ENCODE measurements around the gene MCTP1.
"Not testable (repeated sequence)": the region's sequence is repeated elsewhere in the genome, so short reads cannot be mapped to it uniquely, and the experiment has no call there.

Gene MCTP1

GRCh38 chr5:95220381-95220780, 64.5 kb downstream of the MCTP1 start:
- TF ChIP-seq FOXP2 (optimal IDR thresholded peaks at IDR 0.05; ENCODE audit: control extremely low read depth, extremely low read length, insufficient read depth) (no peak), POLR2AphosphoS5 (IDR thresholded peaks at IDR 0.05; ENCODE audit: borderline replicate concordance, low read depth, low read length) (no peak), EZH2 (IDR thresholded peaks at IDR 0.05) (no peak)

DNA sequence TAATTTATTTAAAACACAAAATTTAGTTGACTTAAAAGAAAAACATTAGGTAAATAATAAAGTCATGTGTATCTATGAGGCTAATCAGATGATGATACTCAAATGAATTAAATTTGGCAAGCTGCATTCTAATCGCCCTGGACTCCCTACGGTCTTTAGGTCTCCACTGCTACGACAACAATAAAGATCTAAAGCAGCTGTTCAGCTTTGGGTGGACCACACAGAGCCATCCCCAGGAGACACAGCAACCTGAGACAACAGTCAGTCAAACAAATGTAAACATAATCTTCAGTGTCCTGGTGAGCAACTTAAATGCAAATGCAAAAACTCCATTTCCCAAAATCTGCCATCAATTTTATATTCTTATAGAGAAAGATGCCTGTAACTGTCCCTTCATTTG, 65.5 kb downstream of the MCTP1 start:
- no peak for DNase-seq (ENCODE audit: low read depth, low spot score)
- H3K4me3 ChIP-seq, result no peak overlapping the region
- no peak for TF ChIP-seq FOXP2 (optimal IDR thresholded peaks at IDR 0.05; ENCODE audit: control extremely low read depth, extremely low read length, insufficient read depth)
- TF ChIP-seq EZH2 (IDR thresholded peaks at IDR 0.05), result no peak
- no peak for TF ChIP-seq POLR2AphosphoS5 (IDR thresholded peaks at IDR 0.05; ENCODE audit: borderline replicate concordance, low read depth, low read length)

More at GRCh38 chr5:95220381-95220780, 64.5 kb downstream of the MCTP1 start:
- Histone ChIP-seq H3K36me3 (ENCODE audit: insufficient read depth, low read length) (no peaks in the 10 kb centered on the region), H3K9ac (ENCODE audit: insufficient read length) (no peak overlapping the region), H3K9me3 (ENCODE audit: low read depth, low read length) (no peaks in the 10 kb centered on the region), H3K4me3 (no peak overlapping the region), H3K27ac (no peak overlapping the region)
- DNase-seq (ENCODE audit: low read depth, low spot score), result no peak

GRCh38 chr5:95217881-95218280, 67.0 kb downstream of the MCTP1 start:
- no peak for DNase-seq (ENCODE audit: low read depth, low spot score)
- no peak for TF ChIP-seq EZH2 (IDR thresholded peaks at IDR 0.05)
- no peak for TF ChIP-seq FOXP2 (optimal IDR thresholded peaks at IDR 0.05; ENCODE audit: control extremely low read depth, extremely low read length, insufficient read depth)
- TF ChIP-seq POLR2AphosphoS5 (IDR thresholded peaks at IDR 0.05; ENCODE audit: borderline replicate concordance, low read depth, low read length), result no peak
- no peaks in the 10 kb centered on the region for H3K36me3 ChIP-seq (ENCODE audit: insufficient read depth, low read length)
- H3K9me3 ChIP-seq (ENCODE audit: low read depth, low read length), result no peaks in the 10 kb centered on the region
- H3K9ac ChIP-seq (ENCODE audit: insufficient read length), result no peak overlapping the region
- H3K27ac ChIP-seq, result no peak overlapping the region
- H3K4me3 ChIP-seq, result no peak overlapping the region

More for the DNA sequence above, 65.5 kb downstream of the MCTP1 start:
- H3K36me3 ChIP-seq (ENCODE audit: insufficient read depth, low read length), result no peaks in the 10 kb centered on the region
- H3K27ac ChIP-seq, result no peak overlapping the region
- no peak overlapping the region for H3K9ac ChIP-seq (ENCODE audit: insufficient read length)
- H3K9me3 ChIP-seq (ENCODE audit: low read depth, low read length), result no peaks in the 10 kb centered on the region

DNA sequence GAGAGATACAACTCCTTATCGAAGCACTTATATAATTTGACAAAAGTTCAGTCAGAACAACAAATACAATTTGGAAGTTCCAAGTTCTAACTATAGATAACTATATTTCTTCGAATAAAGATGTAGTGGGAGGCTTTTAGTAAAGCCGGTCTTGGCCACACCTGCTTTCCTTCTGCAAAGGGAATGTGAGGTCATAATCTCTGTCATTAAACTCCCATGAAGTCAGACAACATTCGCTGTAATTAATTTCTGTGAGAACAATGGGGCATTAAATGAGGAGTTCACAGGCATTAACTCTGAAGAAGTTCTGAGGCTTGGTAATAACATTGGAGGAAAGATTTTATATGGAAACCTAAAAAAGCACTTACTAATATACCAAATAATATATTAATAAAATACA, 67.5 kb downstream of the MCTP1 start:
- Histone ChIP-seq H3K9ac (ENCODE audit: insufficient read length) (no peak overlapping the region), H3K9me3 (ENCODE audit: low read depth, low read length) (no peaks in the 10 kb centered on the region), H3K4me3 (no peak overlapping the region), H3K36me3 (ENCODE audit: insufficient read depth, low read length) (no peaks in the 10 kb centered on the region), H3K27ac (no peak overlapping the region)
- no peak for TF ChIP-seq EZH2 (IDR thresholded peaks at IDR 0.05)
- TF ChIP-seq FOXP2 (optimal IDR thresholded peaks at IDR 0.05; ENCODE audit: control extremely low read depth, extremely low read length, insufficient read depth), result no peak
- no peak for TF ChIP-seq POLR2AphosphoS5 (IDR thresholded peaks at IDR 0.05; ENCODE audit: borderline replicate concordance, low read depth, low read length)
- DNase-seq (ENCODE audit: low read depth, low spot score), result no peak

- Histone ChIP-seq H3K9me3 (ENCODE audit: low read depth, low read length) (no peaks in the 10 kb centered on the region), H3K36me3 (ENCODE audit: insufficient read depth, low read length) (no peaks in the 10 kb centered on the region), H3K4me3 (no peak overlapping the region), H3K27ac (no peak overlapping the region), H3K9ac (ENCODE audit: insufficient read length) (no peak overlapping the region)
- DNase-seq (ENCODE audit: low read depth, low spot score), result no peak
- TF ChIP-seq EZH2 (IDR thresholded peaks at IDR 0.05) (no peak), POLR2AphosphoS5 (IDR thresholded peaks at IDR 0.05; ENCODE audit: borderline replicate concordance, low read depth, low read length) (no peak), FOXP2 (optimal IDR thresholded peaks at IDR 0.05; ENCODE audit: control extremely low read depth, extremely low read length, insufficient read depth) (no peak)
These were observed 68.5 kb downstream of the MCTP1 start for GRCh38 chr5:95216136-95216955.

DNA sequence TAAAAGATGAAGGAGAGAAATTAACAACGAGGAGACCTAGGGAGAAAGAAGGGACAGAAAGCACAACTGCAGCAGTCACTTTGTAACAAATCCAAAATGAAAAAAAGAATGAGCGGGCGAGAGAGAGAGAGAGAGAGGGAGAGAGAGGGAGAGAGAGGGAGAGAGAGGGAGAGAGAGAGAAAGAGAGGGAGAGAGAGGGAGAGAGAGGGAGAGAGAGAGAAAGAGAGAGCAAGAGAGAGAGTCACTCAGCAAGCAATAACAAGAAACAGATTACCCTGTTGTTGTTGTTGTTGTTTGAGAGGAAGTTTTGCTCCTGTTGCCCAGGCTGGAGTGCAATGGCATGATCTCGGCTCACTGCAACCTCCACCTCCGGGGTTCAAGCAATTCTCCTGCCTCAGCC, 77.1 kb downstream of the MCTP1 start:
- not testable (repeated sequence) for H3K36me3 ChIP-seq (ENCODE audit: insufficient read depth, low read length); H3K9ac ChIP-seq (ENCODE audit: insufficient read length); H3K27ac ChIP-seq; H3K9me3 ChIP-seq (ENCODE audit: low read depth, low read length); DNase-seq (ENCODE audit: low read depth, low spot score); H3K4me3 ChIP-seq

DNA sequence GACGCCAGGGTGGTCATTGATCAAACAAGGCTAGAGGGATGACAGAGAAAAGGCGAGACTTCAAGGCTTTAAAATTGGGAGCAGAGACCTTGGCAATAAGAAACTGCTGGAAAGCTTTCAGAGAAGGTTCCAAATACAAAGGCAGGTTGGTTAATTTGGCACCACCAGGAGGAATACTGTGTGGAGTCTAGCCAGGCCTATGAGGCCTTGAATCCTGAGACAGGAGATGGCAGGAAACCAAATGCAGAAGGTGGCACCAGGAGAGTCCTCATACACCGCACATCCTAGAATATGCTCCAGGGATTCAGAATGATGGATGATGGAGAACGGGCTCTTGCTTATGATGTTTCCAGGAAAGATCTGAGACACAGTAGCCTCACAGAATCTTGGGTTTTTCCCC, 90.0 kb downstream of the MCTP1 start:
- H3K9me3 ChIP-seq (ENCODE audit: low read depth, low read length), result no peaks in the 10 kb centered on the region
- H3K4me3 ChIP-seq, result no peak overlapping the region
- no peak overlapping the region for H3K9ac ChIP-seq (ENCODE audit: insufficient read length)
- no peaks in the 10 kb centered on the region for H3K36me3 ChIP-seq (ENCODE audit: insufficient read depth, low read length)
- no peak for DNase-seq (ENCODE audit: low read depth, low spot score)
- TF ChIP-seq POLR2AphosphoS5 (IDR thresholded peaks at IDR 0.05; ENCODE audit: borderline replicate concordance, low read depth, low read length) (no peak), FOXP2 (optimal IDR thresholded peaks at IDR 0.05; ENCODE audit: control extremely low read depth, extremely low read length, insufficient read depth) (no peak), EZH2 (IDR thresholded peaks at IDR 0.05) (no peak)
- H3K27ac ChIP-seq, result no peak overlapping the region

- no peak overlapping the region for H3K4me3 ChIP-seq
- TF ChIP-seq FOXP2 (optimal IDR thresholded peaks at IDR 0.05; ENCODE audit: control extremely low read depth, extremely low read length, insufficient read depth) (no peak), POLR2AphosphoS5 (IDR thresholded peaks at IDR 0.05; ENCODE audit: borderline replicate concordance, low read depth, low read length) (no peak), EZH2 (IDR thresholded peaks at IDR 0.05) (no peak)
- DNase-seq (ENCODE audit: low read depth, low spot score), result no peak
These were observed 93.6 kb downstream of the MCTP1 start for GRCh38 chr5:95191330-95191729.

GRCh38 chr5:95184924-95185323, 100.0 kb downstream of the MCTP1 start:
- H3K4me3 ChIP-seq, result no peak overlapping the region
- TF ChIP-seq EZH2 (IDR thresholded peaks at IDR 0.05) (no peak), POLR2AphosphoS5 (IDR thresholded peaks at IDR 0.05; ENCODE audit: borderline replicate concordance, low read depth, low read length) (no peak), FOXP2 (optimal IDR thresholded peaks at IDR 0.05; ENCODE audit: control extremely low read depth, extremely low read length, insufficient read depth) (no peak)
- DNase-seq (ENCODE audit: low read depth, low spot score), result no peak
- H3K9me3 ChIP-seq (ENCODE audit: low read depth, low read length), result no peaks in the 10 kb centered on the region
- no peak overlapping the region for H3K9ac ChIP-seq (ENCODE audit: insufficient read length)
- H3K27ac ChIP-seq, result no peak overlapping the region
- no peaks in the 10 kb centered on the region for H3K36me3 ChIP-seq (ENCODE audit: insufficient read depth, low read length)

More at GRCh38 chr5:95191330-95191729, 93.6 kb downstream of the MCTP1 start:
- no peak overlapping the region for H3K9ac ChIP-seq (ENCODE audit: insufficient read length)
- no peak overlapping the region for H3K27ac ChIP-seq
- no peaks in the 10 kb centered on the region for H3K9me3 ChIP-seq (ENCODE audit: low read depth, low read length)
- H3K36me3 ChIP-seq (ENCODE audit: insufficient read depth, low read length), result no peaks in the 10 kb centered on the region
